ENCODE results near the gene MYO1F.
"Not testable (repeated sequence)": the region's sequence is repeated elsewhere in the genome, so short reads cannot be mapped to it uniquely, and the experiment has no call there.

MYO1F gene

GRCh38 chr19:8564866-8565265 lies 12.4 kb downstream of the MYO1F start:
- DNase-seq (ENCODE audit: low read depth in 2 of 2) = not testable (repeated sequence)

DNA sequence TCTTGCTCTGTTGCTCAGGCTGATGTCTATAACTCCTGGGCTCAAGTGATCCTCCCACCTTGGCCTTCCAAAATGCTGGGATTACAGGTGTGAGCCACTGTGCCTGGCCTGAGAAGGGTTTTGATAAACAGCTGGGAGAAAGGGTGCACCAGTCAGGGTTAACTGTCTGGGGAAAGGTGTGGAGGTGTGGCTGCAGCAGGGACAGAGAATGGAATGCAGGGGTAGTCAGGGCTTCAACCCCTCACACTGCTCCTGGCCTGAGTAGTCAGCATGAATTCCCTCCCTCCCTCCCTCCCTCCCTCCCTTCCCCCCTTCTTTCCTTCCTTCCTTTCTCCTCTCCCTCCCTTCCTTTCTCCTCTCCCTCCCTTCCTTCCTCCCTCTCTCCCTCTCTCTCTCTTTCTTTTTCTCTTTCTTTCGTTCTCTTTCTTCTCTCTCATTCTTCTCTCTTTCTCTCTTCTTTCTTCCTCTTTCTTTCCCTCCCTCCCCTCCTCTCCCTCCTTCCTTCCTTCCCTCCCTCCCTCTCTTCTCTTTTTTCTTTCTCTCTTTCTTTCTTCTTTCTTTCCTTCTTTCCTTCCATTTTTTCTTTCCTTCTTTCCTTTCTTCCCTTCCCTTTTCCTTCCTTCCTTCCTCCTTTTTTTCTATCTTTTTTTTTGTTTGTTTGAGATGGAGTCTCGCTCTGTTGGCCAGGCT lies 16.0 kb downstream of the MYO1F start:
- no peak for DNase-seq (ENCODE audit: low read depth in 2 of 2)

GRCh38 chr19:8558325-8558724 lies 18.9 kb downstream of the MYO1F start:
- DNase-seq (ENCODE audit: low read depth in 2 of 2) = no peak

GRCh38 chr19:8557642-8558238 lies 19.5 kb downstream of the MYO1F start:
- DNase-seq (ENCODE audit: low read depth in 2 of 2) = no peak

- DNase-seq (ENCODE audit: low read depth in 2 of 2) = not testable (repeated sequence)
Measured at GRCh38 chr19:8553729-8554128, 23.5 kb downstream of the MYO1F start.

GRCh38 chr19:8552810-8553209 lies 24.4 kb downstream of the MYO1F start:
- DNase-seq (ENCODE audit: low read depth in 2 of 2) = no peak

DNA sequence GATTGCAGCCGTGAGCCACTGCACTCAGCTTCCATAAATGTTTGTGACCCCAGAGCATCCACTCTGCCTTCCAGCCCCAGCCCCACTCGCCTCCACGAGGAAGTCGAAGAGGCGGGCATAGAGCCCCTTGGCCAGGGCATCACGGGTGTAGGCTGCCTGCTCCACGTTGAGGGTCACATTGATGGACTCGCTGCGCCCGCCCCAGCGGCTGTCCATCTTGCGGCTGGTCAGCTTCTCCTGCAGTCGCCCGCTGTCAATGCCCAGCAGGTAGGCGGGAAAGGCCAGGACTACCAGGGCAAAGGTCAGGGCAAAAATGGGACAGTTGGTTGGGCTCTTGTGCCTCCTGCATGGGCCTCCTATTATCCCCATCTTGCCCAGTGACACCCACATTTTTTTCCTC lies 27.2 kb downstream of the MYO1F start:
- no peak for DNase-seq (ENCODE audit: low read depth in 2 of 2)

DNA sequence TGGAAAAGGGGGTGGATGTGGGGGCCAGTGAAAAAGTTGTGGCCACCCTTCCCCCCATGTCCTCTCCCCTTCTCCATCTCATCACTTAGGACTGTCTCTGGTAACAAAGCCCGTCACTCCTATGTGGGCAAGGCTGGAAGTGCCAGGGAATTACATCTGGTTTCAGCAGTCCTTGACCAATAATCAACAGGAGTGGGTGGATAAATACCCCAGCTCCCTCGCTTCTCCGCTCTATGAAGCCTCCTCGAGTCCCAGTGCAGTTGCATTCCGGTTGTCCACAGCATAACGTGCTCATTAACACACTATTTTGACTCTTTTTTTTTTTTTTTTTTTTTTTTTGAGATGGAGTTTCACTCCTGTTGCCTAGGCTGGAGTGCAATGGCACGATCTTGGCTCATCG lies 31.5 kb downstream of the MYO1F start:
- no peak for DNase-seq (ENCODE audit: low read depth in 2 of 2)

- DNase-seq (ENCODE audit: low read depth in 2 of 2) = no peak
Measured at GRCh38 chr19:8544168-8544567, 33.1 kb downstream of the MYO1F start.

GRCh38 chr19:8539621-8540149 lies 37.6 kb downstream of the MYO1F start:
- no peak for DNase-seq (ENCODE audit: low read depth in 2 of 2)

DNA sequence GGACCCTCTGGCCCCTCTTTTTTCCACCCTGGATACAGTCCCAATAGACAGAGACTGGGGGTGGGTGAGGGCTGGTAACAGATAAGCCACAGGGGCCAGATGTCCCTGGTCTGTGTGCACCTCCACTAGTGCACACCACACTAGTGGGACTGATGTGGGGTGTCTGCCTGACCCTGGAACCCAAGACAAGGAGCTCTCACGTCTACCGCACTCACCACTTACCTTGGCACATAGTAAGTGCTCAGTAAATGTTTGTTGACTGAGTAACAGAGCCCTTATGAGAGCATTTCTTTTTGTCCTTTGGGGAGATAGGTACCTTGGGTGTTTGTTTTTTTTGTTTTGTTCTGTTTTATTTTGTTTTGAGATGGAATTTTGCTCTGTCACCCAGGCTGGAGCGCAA lies 40.1 kb downstream of the MYO1F start:
- no peak for DNase-seq (ENCODE audit: low read depth in 2 of 2)

DNA sequence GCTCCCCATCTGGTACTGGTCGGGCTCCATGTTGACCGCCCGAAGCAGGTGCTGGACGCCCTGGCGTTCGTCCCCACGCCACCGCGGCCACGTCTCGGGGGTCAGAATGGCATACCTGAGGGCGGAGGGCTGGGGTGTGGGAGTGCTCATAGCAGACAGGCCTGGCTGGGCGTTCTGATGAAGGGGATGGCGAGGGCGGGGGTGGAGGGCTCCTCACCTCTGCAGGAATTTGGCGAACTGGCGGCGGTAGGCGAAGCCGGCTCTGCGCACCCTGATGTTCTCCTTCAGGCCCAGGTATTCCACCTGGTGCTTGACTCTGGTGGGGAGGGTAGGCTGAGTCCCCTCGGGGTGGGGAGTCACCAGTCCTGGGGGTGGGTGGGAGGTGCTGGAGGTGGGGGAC lies 41.0 kb downstream of the MYO1F start:
- no peak for DNase-seq (ENCODE audit: low read depth in 2 of 2)

- DNase-seq (ENCODE audit: low read depth in 2 of 2) = no peak
Measured at GRCh38 chr19:8532225-8532624, 45.0 kb downstream of the MYO1F start.

GRCh38 chr19:8531470-8531869 lies 45.8 kb downstream of the MYO1F start:
- DNase-seq (ENCODE audit: low read depth in 2 of 2) = no peak

DNA sequence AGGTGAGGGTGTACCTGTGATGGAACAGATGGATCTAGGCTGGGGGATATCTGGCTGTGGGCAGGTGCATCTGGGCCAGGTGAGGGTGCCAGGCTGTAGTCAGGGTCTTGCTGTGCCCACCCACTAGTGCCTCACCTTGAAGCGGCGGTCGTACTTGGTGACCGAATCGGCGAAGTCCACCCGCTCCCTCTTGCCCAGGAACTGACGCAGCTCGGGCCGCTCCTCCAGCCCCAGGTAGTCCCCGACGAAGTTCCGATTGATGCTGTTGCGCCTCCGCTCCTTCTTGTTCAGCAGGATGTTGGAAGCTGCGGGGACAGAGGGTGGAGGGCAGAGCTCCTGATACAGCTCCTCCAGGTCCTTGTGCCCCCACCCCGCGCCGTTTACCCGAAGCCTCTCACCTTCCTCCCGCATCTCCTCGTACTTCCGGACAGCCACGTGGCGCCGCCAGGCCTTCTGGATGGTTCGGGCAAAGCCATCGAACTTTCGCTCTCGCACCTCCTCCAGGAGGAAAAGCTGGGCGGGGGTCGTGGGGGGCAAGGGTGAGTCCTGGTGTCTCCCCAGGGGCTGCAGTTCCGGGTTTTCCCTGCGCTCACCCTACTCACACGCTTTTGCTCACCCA lies 47.1 kb downstream of the MYO1F start:
- DNase-seq (ENCODE audit: low read depth in 2 of 2) = no peak

GRCh38 chr19:8529369-8530006 lies 47.8 kb downstream of the MYO1F start:
- no peak for DNase-seq (ENCODE audit: low read depth in 2 of 2)

DNA sequence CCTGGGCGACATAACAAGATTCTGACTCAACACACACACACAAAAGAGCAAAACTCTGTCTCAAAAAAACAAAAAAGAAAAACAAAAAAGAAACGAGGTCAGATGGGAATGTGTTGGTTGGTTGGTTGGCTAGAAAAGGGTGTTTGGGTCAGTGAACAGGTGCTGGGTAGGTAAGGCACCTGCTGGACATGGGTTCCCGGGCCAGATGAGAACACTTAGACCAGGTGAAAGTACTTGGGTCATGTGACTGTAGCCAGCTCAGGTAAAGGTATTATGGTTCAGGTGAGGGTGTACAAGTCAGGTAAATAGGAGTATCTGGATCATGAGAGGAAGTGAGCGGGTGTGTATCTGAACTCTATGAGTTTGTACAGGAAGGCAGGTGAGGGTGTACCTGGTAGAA lies 48.7 kb downstream of the MYO1F start:
- no peak for DNase-seq (ENCODE audit: low read depth in 2 of 2)

- no peak for DNase-seq (ENCODE audit: low read depth in 2 of 2)
Measured at GRCh38 chr19:8526345-8527091, 50.7 kb downstream of the MYO1F start.

- no peak for DNase-seq (ENCODE audit: low read depth in 2 of 2)
Measured at GRCh38 chr19:8525401-8525684, 51.9 kb downstream of the MYO1F start.

- no peak for DNase-seq (ENCODE audit: low read depth in 2 of 2)
Measured at GRCh38 chr19:8519388-8519787, 57.9 kb downstream of the MYO1F start.

GRCh38 chr19:8518536-8518935 lies 58.7 kb downstream of the MYO1F start:
- DNase-seq (ENCODE audit: low read depth in 2 of 2) = no peak
